OCI-LY1 (cell line): ENCODE results near the gene SLC1A4.

ENCODE experiments used
- CTCF ChIP-seq: fragments of 200-600 bp; sonication (generic), shearing (Covaris generic); IDR thresholded peaks from 2 replicates; pipeline ENCODE4 v1.5.1; 2017; ENCODE audit warnings: mild to moderate bottlenecking, antibody characterized with exemption, low read length, moderate library complexity, mixed read lengths
- EZH2 ChIP-seq: fragments of 200-600 bp; sonication (generic), shearing (Covaris generic); IDR thresholded peaks from 2 replicates; pipeline ENCODE4 v1.8.0; 2017; ENCODE audit warnings: borderline replicate concordance, mixed run types, mild to moderate bottlenecking, antibody characterized with exemption, low read length, moderate library complexity, mixed read lengths

GRCh38 chr2:65033178-65033577 lies 44.0 kb downstream of the SLC1A4 start:
- TF ChIP-seq CTCF = peak; percentile 51
- no peak for TF ChIP-seq EZH2
